RCC 7860 (cell line): ENCODE data around the gene CUX1.
"Not testable (repeated sequence)": the region's sequence is repeated elsewhere in the genome, so short reads cannot be mapped to it uniquely, and the experiment has no call there.

Experiments
- DNase-seq: peaks from one replicate; pipeline ENCODE4 v3.0.0-alpha.2; 2015; ENCODE audit warnings: low spot score
- FAIRE-seq: peaks from 2 replicates; lab custom pipeline; 2012; peaks lifted over from hg19 to GRCh38; lab: Jason Lieb, UNC

CUX1 gene

DNA sequence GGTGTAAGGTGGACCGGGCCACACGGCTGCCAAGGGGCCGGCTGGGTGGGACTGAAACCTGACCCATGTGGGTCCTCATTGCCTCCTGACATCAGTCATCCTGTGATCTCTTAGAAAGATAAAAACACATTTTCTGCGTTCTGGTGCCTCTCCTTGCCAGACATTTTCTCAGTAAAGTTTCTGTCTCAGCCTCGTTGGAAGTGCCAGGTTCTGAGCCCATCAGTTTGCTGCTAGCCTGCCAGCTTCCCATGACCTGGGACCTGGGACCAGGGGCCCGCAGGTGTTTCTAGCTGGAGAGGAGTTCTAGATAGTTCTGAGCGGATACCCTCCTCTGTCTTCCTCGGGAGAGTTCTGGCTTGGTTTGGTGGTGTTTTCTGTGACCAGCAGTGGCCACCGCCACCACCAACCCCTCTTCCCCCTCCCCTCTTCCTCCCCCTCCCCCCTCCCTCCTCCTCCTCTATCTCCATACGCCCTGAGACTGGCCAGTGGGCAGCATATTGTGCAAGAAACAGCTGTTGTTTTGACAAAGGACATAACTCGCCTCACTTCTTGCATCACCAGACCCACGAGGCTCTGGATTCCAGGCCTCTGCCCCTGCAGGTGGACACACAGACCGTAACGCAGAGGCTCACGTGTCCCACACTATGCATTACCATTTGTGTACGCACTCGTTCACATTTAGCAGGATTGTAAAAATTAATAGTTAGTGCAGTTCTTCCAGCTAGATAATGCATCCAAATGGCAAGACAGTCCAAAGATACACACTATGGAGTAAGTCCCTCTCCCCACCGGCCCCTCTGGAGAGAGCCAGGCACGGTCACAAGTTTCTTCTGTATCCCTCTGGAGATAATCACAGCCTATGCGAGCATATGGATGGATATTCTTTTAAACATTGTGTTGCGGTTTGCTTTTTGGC lies 94.6 kb downstream of the CUX1 start:
- no peak for DNase-seq
- no peak for FAIRE-seq

DNA sequence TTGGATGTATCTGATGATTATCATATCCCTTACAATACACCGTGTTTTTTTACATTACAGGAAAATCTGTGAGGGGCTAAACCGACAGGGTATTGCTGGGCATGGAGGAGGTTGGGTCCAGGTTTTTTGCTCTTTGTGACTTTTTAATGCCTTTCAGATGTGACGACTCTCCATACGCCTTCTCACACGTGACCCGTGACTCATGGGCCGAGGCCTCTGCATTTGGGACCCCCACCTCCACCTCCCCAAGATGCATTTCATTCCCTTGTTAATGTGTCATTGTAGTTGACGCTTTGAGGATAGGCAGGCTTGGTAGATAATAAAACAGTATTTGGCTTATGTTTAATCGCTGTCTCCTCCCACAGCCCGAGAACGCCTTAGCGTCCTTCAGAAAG lies 95.3 kb downstream of the CUX1 start:
- DNase-seq, result peak; percentile 74
- peak; percentile 74 for FAIRE-seq

DNA sequence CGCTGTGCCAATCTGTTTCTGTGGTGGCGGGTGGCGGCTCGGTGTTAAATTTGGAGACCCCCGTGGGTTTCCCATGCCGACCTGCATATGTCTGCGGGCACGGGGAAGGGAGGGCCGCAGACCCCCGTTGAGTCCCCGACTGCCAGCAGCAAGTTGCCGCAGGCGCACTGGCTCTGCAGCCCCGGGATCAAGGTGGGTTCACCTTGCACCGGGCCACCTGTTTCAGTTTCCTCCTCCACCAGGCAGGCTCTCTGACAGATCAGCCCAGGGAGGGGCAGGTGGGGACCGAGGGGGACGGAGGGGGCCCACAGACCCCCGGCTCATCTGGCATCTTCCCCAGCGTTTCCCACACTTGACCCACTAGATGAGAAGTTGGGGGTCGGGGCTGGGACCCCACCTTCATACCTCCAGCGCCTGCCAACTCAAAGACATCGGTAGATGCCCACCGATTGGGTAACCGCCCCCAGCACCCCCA lies 95.9 kb downstream of the CUX1 start:
- DNase-seq (no peak), FAIRE-seq (no peak)

DNA sequence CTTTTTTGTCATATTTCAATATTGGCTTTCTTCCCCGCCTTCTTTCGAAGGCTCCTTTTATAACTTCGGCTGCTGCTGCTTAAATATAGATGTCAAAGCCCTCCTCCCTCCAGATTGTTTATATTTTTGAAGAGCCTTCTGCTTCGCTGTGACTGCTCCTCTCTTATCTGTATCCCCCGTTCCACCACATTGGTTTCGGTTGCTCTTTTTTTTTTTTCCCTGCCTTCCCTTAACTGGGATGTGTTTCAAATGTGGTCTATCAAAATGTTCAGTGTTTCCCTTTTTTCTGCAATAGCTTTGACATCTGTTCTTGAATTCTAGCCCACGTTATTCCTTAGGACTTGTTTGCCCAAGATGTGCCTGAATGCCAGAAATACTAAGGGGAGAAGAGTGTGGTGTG lies 96.4 kb downstream of the CUX1 start:
- no peak for DNase-seq
- FAIRE-seq, result no peak

DNA sequence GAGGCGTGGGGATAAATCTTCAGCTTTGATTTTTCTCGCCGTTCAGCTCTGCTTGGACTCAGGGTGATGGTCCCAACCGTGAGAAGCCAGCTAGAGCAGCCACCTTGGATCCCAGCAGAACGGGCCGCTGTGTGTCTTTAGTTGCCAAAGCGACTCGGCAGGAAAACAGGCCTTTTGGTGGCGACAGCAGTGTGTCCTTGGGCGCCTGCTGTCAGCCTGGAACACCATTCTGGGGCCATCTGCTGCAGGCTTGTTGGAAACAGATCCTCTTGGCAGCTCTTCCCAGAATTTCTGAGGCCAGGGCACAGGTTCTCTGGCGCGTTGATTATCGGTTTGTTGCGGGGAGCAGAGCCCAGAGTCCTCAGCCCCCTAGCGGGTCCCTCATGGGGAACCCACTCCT lies 97.6 kb downstream of the CUX1 start:
- DNase-seq (no peak), FAIRE-seq (no peak)

DNA sequence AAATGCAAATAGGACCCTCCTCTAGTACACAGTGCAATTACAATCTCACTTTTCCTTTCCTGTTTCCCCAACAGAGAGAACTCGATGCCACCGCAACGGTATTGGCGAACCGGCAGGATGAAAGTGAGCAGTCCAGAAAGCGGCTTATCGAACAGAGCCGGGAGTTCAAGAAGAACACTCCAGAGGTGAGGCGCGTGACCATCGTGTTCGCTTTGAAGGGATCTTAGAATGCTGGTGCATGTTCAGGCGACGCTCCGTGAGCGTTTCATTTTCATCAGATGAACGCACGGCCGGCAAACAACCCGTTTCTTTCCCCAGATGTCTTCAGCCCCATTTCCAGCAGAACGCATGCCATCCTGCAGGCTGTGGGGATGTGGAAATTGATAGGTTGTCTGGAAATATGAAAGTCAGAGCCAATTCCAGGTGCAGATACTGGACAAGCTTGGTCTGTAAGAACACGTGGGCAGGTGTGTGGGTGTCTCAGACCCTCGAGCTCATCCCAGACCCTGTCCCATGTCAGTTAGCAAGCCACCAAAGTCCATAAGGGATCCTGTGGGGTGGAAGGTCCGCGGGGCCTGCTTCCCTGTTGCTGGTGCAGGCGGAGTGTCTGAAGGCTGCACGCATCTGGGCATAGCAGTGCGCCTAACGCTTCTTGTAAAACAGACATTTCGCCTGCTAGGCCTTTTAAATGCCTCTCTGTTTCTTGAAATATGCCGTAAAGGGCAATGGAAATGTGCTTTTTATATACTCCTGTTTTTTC lies 98.8 kb downstream of the CUX1 start:
- no peak for FAIRE-seq
- DNase-seq, result no peak

DNA sequence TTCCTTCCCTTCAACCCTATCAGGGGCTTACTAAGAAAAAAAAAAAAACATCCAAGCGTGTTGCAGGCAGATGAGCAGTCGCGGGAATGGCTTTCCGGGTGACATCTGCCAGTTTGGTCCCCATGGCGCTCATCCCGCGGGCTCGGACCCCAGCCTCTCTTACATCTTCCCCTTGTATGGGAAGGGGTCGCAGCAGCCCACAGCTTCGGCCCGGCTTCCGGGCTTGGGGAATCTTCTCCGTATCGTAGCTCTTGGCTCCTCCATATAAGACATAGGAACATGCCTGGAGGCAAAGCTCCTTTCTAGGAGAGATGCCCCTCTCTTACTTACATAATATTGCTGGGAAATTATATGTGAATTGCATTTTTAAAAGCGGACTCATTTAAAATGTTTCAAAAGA lies 99.5 kb downstream of the CUX1 start:
- DNase-seq (no peak), FAIRE-seq (no peak)

DNA sequence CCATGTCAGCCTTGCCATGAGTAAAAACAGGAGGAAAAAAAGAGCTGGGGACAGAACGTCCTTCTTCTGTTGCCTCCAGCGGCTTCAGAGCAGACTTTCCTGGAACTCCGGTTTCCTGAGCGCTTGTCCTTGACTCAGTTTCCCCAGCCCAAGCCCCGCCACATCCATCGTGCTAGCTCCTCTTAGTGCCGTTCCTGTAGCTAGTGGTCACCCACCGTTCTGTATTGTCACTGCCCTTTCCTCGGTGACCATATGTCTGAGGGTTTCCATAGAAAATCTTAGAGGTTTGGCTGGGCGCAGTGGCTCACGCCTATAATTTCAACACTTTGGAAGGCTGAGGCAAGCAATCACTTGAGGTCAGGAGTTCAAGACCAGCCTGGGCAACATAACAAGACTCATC lies 100.1 kb downstream of the CUX1 start:
- FAIRE-seq, result no peak
- no peak for DNase-seq

DNA sequence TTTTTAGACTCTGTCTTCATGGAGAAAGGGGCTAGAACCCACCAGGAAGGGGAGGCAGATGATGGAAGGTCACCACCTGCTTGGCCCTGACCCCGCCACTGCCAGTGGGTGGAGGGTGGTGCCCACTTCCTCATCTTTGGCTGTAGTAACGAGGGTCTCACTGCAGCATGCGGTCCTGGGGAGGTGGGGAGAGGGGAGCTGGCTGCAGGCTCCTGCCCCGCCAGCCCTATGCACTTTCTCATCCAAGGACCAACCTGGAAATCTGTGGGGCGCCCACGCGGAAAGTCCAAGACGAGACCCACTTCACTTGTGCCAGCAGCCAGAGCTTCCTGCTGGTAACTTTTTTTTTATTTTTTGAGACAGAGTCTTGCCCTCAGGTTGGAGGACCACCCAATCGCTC lies 101.0 kb downstream of the CUX1 start:
- FAIRE-seq (no peak), DNase-seq (no peak)

DNA sequence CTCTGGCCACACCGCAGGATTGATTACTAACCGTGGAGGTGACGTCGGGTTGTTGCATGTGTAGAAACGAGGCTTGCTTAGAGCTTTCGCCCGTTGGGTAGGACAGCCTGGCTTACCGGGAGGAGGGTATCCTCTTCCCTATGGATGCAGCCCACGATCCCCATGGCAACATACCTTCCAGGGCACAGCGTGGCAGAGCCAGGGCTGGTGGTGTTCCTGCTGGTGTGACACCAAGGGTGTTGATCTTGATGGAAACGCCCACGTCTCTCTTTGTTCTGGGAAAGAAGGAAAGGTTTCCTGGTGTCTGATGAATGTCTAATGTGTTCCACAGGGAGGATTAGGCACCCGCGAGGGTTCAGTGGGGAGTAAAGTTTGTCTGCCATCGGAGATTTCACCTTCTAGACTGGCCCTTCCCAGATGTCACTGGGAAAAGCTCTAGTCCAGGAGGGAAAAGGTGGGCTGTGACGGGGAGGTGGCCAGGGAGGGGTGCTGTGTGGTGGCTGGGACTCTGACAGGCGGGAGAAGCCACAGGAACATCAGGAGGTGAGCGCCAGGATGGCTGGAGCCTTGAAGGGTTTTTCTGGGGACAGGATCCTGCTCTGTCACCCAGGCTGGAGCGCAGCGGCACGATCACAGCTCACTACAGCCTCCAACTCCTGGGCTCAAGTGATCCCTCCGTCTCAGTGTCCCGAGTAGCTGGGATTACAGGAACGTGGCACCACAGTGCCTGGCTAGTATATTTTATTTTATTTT lies 102.1 kb downstream of the CUX1 start:
- FAIRE-seq (no peak), DNase-seq (no peak)

DNA sequence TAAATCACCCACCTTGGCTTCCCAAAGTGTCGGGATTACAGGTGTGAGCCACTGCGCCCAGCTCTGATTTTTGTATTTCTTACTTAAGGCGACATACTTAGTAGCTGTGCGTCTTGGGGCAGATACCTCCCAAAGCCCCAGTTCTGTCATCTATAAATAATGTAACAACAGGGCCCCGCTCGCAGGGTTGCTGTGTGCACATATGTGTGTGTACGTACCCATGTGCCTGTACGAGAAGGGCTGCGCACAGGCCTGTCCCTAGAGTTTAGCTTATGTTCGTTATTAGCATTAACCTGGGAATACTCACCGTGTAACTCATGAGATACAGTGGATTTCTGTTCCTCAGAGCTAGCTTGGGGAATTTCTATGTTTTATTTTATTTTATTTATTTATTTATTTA lies 103.6 kb downstream of the CUX1 start:
- FAIRE-seq (no peak), DNase-seq (no peak)

DNA sequence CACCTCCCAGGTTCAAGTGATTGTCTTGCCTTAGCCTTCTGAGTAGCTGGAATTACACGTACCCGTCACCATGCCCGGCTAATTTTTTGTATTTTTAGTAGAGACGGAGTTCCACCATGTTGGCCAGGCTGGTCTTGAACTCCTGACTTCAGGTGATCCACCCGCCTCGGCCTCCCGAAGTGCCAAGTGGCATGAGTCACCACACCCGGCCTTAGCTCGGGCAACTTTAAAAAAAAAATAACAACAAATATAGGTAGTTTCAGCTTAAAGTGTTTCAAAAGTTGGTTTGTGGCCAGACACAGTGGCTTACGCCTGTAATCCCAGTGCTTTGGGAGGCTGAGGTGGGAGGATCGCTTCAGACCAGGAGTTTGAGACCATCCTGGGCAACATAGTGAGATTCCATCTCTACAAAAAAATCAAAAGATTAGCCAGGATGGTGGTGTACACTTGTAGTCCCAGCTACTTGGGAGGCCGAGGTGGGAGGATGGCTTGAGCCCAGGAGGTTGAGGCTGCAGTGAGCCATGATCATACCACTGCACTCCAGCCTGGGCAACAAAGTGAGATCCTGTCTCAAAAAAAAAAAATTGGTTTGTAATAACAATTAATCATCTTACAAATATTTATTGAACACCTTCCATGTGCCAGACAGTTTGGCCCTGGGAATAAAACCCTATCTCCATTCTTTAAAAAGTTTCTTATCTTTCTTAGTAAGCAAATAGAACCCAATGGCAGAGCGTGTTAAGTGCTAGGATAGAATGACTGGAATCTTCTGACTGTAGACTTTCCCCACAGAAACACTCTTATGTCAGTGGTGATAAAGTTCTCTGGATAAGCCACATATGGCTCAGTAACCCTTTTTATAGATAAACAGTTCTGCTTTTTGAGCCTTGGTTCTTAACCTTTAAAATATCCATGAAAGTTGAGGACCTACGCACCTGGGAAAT lies 104.4 kb downstream of the CUX1 start:
- DNase-seq, FAIRE-seq: not testable (repeated sequence)

DNA sequence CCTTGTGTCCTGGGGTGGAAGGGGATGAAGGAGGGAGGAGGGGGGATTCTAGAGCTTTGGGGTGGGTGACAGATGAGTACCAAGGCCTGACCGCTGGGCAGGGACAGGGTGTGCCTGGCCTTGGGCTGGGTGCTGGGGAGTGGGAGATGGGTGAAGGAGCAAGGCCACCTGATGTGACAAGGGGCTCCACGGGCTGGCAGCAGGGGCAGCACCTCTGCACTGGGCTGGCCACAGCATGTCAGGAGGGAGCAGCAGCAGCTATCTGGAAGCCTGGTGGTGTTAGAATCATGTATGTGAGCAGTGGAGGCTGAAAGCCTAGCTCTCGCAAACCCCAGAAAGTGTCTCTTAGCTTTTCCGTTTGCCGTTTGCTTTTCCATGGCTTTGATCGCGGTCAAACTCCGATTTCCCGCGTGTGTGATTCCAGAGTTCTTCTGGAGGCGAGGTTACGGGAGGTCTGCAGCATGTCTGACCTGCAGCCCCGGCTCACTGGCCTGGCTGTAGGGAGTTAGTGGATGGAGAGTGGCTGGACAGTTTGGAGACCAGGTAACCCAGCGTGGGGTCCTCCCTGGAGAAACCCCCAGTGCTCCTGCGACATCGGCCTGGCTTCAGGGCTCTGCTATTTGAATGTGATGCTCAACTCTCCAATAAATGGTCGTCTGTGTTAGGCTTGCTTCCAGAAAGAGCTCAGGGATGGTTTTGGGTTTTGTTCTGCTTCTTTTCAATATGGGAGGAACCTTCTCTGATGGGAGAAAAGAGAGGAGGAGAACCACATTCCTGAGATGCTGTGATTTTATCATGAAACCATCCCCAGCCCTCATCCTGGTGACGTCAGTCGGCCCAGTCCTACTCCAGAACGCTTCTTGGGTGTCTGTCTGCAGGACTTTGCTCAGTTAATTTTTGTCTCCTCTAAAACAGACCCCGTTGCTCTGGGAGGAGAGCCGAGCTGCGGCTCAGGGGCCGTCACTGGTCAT lies 105.5 kb downstream of the CUX1 start:
- DNase-seq (no peak), FAIRE-seq (no peak)

DNA sequence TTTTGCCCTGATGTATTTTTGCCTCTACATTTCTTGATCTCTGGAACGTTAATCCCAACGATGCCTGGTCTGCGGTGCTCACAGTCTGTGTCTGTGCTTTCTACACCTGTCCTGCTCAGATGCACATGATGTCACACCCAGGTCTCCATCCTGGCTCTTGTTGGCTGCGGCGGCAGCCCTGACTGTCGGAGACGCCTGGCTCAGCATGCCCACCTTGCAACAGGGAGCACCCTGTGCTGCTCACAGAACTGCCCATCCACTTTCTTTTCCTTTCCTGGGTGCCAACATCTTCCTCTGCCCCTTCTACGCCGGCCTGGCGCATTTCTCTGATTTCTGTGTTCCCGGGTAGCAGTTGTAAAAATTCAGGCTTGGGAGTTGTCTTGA lies 106.2 kb downstream of the CUX1 start:
- FAIRE-seq (no peak), DNase-seq (no peak)

DNA sequence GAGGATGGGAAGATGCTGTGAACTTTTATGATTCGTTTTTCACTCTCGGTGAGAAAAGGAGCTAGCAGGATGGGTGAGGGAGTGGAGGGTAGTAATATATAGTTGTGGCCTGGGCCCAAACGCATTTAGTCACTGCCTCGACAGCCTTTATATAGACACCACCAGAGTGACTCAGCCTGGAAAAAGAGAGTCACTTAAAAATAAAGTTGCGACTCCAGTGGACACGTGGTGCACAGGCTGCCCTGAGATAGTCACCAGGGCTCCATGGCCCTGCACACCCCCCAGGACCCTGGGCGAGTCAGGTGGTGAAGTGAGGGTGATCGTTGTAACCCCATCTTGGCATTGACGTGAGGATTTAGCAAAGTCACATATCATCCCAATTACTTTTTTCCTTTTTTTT lies 106.7 kb downstream of the CUX1 start:
- peak; percentile 82 for DNase-seq
- FAIRE-seq, result peak; percentile 66

DNA sequence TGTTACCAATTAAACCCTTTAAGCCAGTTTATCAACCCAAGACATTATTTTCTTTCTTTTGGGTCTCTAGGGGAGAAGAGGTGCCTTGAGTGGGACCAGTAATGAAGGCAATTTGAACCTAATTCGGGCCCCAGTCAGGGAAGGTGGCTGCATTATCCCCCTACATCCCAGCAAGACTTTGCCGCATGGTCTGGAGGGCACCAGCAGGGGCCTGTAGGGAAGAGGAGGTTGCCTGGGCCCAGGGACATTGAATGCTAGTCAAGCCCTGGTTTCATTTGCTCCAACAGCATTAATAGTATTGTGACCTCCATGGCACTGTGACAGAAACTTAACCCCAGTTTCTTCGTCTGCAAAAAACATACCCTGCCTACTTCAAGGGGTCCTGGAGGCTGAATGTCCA lies 108.8 kb downstream of the CUX1 start:
- DNase-seq (no peak), FAIRE-seq (no peak)

DNA sequence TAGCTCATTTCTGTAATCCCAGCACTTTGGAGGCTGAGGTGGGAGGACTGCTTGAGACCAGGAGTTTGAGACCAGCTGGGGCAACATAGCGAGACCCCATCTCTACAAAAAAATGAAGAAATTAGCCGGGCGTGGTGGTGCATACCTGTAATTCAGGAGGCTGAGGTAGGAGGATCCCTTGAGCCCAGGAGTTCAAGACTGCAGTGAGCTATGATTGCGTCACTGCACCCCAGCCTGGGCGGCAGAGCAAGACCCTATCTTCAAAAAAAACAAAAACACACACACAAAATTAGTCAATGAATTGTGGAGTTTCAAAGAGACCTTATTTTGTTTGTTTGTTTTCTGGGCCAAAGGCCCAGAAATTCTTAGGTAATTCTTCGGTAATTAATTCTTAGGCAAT lies 110.0 kb downstream of the CUX1 start:
- FAIRE-seq (no peak), DNase-seq (no peak)

DNA sequence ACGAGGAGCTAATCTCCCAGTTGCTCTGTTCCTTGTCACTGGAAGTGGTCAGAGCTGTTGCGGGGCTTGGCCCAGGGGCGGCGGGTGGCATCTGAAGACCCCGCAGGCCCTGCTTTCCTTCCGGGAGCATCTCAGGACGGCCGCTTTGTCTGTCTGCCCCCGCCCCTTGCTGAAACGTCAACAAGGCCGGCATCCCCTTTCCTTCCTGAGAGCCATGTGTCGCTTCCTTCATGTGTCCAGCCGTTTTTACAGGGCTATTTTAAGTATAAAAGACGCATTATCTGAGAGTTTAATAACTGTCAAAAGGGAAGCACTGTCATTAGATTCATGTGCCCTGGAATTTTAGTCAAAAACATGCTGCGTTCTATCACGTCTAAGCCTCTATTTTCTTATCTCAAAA lies 110.4 kb downstream of the CUX1 start:
- FAIRE-seq, result no peak
- no peak for DNase-seq

DNA sequence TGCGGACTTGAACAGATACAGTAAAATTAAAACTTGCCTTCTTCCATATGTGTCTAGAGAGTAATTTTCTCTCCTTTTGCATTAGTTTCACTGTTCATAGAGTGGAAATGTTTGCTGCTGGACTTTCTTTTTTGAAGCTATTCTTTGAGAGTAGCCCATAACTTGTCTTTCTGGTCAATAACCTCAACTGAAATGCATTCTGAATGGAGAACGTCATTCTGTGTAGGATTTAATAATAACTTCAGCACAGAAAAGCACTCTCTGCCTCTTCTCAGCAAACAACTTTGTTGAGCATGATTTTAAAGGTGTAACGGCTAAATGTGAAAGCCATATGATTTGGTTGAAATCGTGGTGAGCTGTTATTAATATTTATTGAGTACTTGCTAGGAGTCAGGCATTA lies 111.8 kb downstream of the CUX1 start:
- DNase-seq (no peak), FAIRE-seq (no peak)
